SU-DHL-6 (cell line): ENCODE results near the gene TM4SF20.
A peak's percentile ranks its signal among the peaks of the same experiment; 100 is the strongest.

Source experiments
- H2AFZ ChIP-seq: fragments of 200-600 bp; sonication (generic); 2 replicates; pipeline ENCODE4 v1.6.1; 2014; ENCODE audit warnings: low read depth, mild to moderate bottlenecking, moderate library complexity, mixed read lengths, antibody characterized with exemption, low read length; ENCODE audit not compliant: severe bottlenecking
- H3F3A ChIP-seq: fragments of 200-600 bp; shearing (Covaris generic); 2 replicates; pipeline ENCODE4 v1.6.0; 2016; ENCODE audit warnings: antibody characterized with exemption, mild to moderate bottlenecking; ENCODE audit not compliant: insufficient read depth
- H3K27ac ChIP-seq: fragments of 200-600 bp; sonication (generic); 2 replicates; pipeline ENCODE4 v1.5.1; 2016; ENCODE audit warnings: low read depth, mild to moderate bottlenecking, low read length, moderate library complexity, mixed read lengths
- H3K27me3 ChIP-seq: fragments of 200-600 bp; sonication (generic), shearing (Covaris generic); 2 replicates; pipeline ENCODE4 v1.6.0; 2014; ENCODE audit warnings: mild to moderate bottlenecking, low read length
- H3K36me3 ChIP-seq: fragments of 200-600 bp; sonication (generic); 2 replicates; pipeline ENCODE4 v1.6.1; 2014; ENCODE audit warnings: mild to moderate bottlenecking, low read length, mixed read lengths
- H3K4me2 ChIP-seq: fragments of 300-600, 200-600 bp; shearing (Covaris generic), sonication (generic); 2 replicates; pipeline ENCODE4 v1.6.0; 2014; ENCODE audit warnings: low read length, low read depth, mild to moderate bottlenecking; ENCODE audit not compliant: poor library complexity, severe bottlenecking
- H3K4me3 ChIP-seq: fragments of 200-600 bp; sonication (generic); 2 replicates; pipeline ENCODE4 v1.5.1; 2014; ENCODE audit warnings: antibody characterized with exemption, low read length, mild to moderate bottlenecking, mixed read lengths; ENCODE audit not compliant: insufficient read depth, poor library complexity, severe bottlenecking
- H3K79me2 ChIP-seq: fragments of 200-600 bp; sonication (generic); 2 replicates; pipeline ENCODE4 v1.6.1; 2014; ENCODE audit warnings: mild to moderate bottlenecking, low read length, moderate library complexity; ENCODE audit not compliant: insufficient read depth
- H3K9ac ChIP-seq: fragments of 200-600 bp; sonication (generic); 2 replicates; pipeline ENCODE4 v1.7.0; 2014; ENCODE audit warnings: mild to moderate bottlenecking, low read length
- H3K9me2 ChIP-seq: fragments of 200-600 bp; sonication (generic); replicated peaks from 2 replicates; pipeline ENCODE4 v1.6.1; 2014; ENCODE audit warnings: low read length; ENCODE audit not compliant: insufficient read depth
- H3K9me3 ChIP-seq: fragments of 200-600 bp; sonication (generic); 2 replicates; pipeline ENCODE4 v1.6.1; 2014; ENCODE audit warnings: low read length, mixed read lengths; ENCODE audit not compliant: insufficient read depth
- H4K20me1 ChIP-seq: fragments of 200-600 bp; sonication (generic); 2 replicates; pipeline ENCODE4 v1.6.1; 2014; ENCODE audit warnings: low read depth, mild to moderate bottlenecking, antibody characterized with exemption, low read length, moderate library complexity, mixed read lengths
- EZH2phosphoT487 ChIP-seq: fragments of 200-600 bp; sonication (generic), shearing (Covaris generic); conservative IDR thresholded peaks from 2 replicates; pipeline ENCODE4 v1.6.1; 2018; ENCODE audit warnings: mild to moderate bottlenecking, antibody characterized with exemption, low read length, moderate library complexity, mixed read lengths
- TF ChIP-seq, protein P1 (sequence below): fragments of 200-600 bp; sonication (generic); IDR thresholded peaks from one replicate; pipeline ENCODE4 v1.5.1; 2017; ENCODE audit warnings: antibody characterized with exemption, mild to moderate bottlenecking, low read length, moderate library complexity; ENCODE audit not compliant: insufficient read depth, poor library complexity, severe bottlenecking

Gene TM4SF20

DNA sequence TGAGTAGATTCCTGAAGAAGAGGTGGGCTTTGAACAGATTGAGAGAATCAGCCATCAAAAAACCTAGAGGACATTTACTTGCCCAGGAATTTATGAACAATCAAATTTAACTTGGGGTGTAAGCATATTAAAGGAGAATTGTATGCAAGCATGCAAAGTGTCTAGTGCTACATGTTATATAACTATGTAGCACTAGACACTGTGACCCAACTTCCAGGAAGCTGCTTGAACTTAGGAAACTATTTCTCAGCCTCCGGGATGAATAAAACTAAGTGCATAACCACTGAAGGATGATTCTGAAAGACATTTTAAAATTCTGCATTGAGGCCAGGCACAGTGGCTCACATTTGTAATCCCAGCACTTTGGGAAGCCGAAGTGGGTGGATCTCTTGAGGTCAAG, 41.7 kb downstream of the TM4SF20 start:
- no peaks in the 10 kb centered on the region for H3K9me3 ChIP-seq
- H3F3A ChIP-seq: peaks cover 12% of the 10 kb centered on the region
- H3K9ac ChIP-seq: no peak overlapping the region
- no peak overlapping the region for H3K27ac ChIP-seq
- peaks cover 42% of the 10 kb centered on the region for H3K36me3 ChIP-seq
- no peaks in the 10 kb centered on the region for H3K9me2 ChIP-seq
- H3K4me2 ChIP-seq: no peak overlapping the region
- H3K27me3 ChIP-seq: no peaks in the 10 kb centered on the region
- TF ChIP-seq EZH2phosphoT487: no peak
- TF ChIP-seq, protein P1, sequence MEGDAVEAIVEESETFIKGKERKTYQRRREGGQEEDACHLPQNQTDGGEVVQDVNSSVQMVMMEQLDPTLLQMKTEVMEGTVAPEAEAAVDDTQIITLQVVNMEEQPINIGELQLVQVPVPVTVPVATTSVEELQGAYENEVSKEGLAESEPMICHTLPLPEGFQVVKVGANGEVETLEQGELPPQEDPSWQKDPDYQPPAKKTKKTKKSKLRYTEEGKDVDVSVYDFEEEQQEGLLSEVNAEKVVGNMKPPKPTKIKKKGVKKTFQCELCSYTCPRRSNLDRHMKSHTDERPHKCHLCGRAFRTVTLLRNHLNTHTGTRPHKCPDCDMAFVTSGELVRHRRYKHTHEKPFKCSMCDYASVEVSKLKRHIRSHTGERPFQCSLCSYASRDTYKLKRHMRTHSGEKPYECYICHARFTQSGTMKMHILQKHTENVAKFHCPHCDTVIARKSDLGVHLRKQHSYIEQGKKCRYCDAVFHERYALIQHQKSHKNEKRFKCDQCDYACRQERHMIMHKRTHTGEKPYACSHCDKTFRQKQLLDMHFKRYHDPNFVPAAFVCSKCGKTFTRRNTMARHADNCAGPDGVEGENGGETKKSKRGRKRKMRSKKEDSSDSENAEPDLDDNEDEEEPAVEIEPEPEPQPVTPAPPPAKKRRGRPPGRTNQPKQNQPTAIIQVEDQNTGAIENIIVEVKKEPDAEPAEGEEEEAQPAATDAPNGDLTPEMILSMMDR: no peak
- no peaks in the 10 kb centered on the region for H4K20me1 ChIP-seq
- no peak overlapping the region for H3K4me3 ChIP-seq
- no peak overlapping the region for H2AFZ ChIP-seq
- no peaks in the 10 kb centered on the region; the same call in none of the 2 replicates for H3K79me2 ChIP-seq

GRCh38 chr2:227335713-227336112, 43.4 kb downstream of the TM4SF20 start:
- Histone ChIP-seq H3K79me2 (no peaks in the 10 kb centered on the region; the same call in none of the 2 replicates), H3K9ac (no peak overlapping the region), H4K20me1 (no peaks in the 10 kb centered on the region), H2AFZ (no peak overlapping the region), H3K4me3 (no peak overlapping the region), H3K36me3 (peaks cover 35% of the 10 kb centered on the region), H3K4me2 (no peak overlapping the region), H3F3A (0 out of 2 replicates have a peak, but pooled peaks cover 4% of the 10 kb centered on the region), H3K27ac (no peak overlapping the region), H3K27me3 (no peaks in the 10 kb centered on the region), H3K9me3 (no peaks in the 10 kb centered on the region), H3K9me2 (no peaks in the 10 kb centered on the region)
- TF ChIP-seq, protein P1: no peak
- no peak for TF ChIP-seq EZH2phosphoT487

- no peaks in the 10 kb centered on the region for H3K9me2 ChIP-seq
- H2AFZ ChIP-seq: no peak overlapping the region
- peak overlapping the region; percentile 92 for H3K9ac ChIP-seq
- H3F3A ChIP-seq: no peaks in the 10 kb centered on the region; the same call in 1 of the 2 replicates
- peaks cover 54% of the 10 kb centered on the region for H3K79me2 ChIP-seq
- H3K27me3 ChIP-seq: no peaks in the 10 kb centered on the region
- H3K36me3 ChIP-seq: peaks cover 17% of the 10 kb centered on the region; the same call in 1 of the 2 replicates
- H3K4me3 ChIP-seq: peak overlapping the region; percentile 90
- peak overlapping the region; percentile 78 for H3K4me2 ChIP-seq
- no peaks in the 10 kb centered on the region for H3K9me3 ChIP-seq
- H4K20me1 ChIP-seq: no peaks in the 10 kb centered on the region
- TF ChIP-seq, protein P1: no peak
- TF ChIP-seq EZH2phosphoT487: no peak
- H3K27ac ChIP-seq: no peak overlapping the region; the same call in 1 of the 2 replicates
Observed at GRCh38 chr2:227326783-227327182, 52.3 kb downstream of the TM4SF20 start.
